HL-60 (cell line): ENCODE data around the gene ZNF511.

Experiments
- DNase-seq, 2 experiments: peaks; one replicate each; pipeline ENCODE4 v3.0.0-alpha.2; 2010 to 2020; ENCODE audit warnings: low read depth in 1 of 2, low spot score in 1 of 2
- H3K27ac ChIP-seq: fragments of 250-450 bp; sonication (Bioruptor Pico); replicated peaks from 2 replicates; pipeline ENCODE4 v1.5.1; 2020; ENCODE audit warnings: mild to moderate bottlenecking, moderate library complexity
- H3K27me3 ChIP-seq: fragments of 250-450 bp; sonication (Bioruptor Pico); 2 replicates; pipeline ENCODE4 v1.5.1; 2021; ENCODE audit warnings: mild to moderate bottlenecking, moderate library complexity; ENCODE audit not compliant: insufficient read depth, poor library complexity, severe bottlenecking
- H3K4me3 ChIP-seq: replicated peaks from 2 replicates; pipeline ENCODE4 v1.5.1; 2011; ENCODE audit warnings: mild to moderate bottlenecking, control low read depth, low read length; ENCODE audit not compliant: insufficient read depth
- GABPA ChIP-seq: IDR thresholded peaks from 2 replicates; pipeline ENCODE4 v1.6.1; 2012; ENCODE audit warnings: low read depth
- POLR2AphosphoS5 ChIP-seq: IDR thresholded peaks from 2 replicates; pipeline ENCODE4 v1.6.1; 2012; ENCODE audit warnings: low read depth
- SPI1 ChIP-seq: IDR thresholded peaks from 2 replicates; pipeline ENCODE4 v1.6.1; 2012; ENCODE audit warnings: low read depth, mild to moderate bottlenecking, borderline replicate concordance
- TF ChIP-seq, protein P1 (sequence below): IDR thresholded peaks from one replicate; pipeline ENCODE4 v1.5.1; 2011; ENCODE audit warnings: low read length, control low read depth, inconsistent platforms; ENCODE audit not compliant: insufficient read depth
- TF ChIP-seq, protein P2 (sequence below): IDR thresholded peaks from 2 replicates; pipeline ENCODE4 v1.6.1; 2012; ENCODE audit warnings: low read depth; ENCODE audit not compliant: insufficient replicate concordance

Gene ZNF511

GRCh38 chr10:133361773-133362441 lies 53.2 kb downstream of the ZNF511 start:
- TF ChIP-seq POLR2AphosphoS5 (no peak), SPI1 (no peak), GABPA (no peak)
- TF ChIP-seq, protein P1, sequence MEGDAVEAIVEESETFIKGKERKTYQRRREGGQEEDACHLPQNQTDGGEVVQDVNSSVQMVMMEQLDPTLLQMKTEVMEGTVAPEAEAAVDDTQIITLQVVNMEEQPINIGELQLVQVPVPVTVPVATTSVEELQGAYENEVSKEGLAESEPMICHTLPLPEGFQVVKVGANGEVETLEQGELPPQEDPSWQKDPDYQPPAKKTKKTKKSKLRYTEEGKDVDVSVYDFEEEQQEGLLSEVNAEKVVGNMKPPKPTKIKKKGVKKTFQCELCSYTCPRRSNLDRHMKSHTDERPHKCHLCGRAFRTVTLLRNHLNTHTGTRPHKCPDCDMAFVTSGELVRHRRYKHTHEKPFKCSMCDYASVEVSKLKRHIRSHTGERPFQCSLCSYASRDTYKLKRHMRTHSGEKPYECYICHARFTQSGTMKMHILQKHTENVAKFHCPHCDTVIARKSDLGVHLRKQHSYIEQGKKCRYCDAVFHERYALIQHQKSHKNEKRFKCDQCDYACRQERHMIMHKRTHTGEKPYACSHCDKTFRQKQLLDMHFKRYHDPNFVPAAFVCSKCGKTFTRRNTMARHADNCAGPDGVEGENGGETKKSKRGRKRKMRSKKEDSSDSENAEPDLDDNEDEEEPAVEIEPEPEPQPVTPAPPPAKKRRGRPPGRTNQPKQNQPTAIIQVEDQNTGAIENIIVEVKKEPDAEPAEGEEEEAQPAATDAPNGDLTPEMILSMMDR: no peak
- TF ChIP-seq, protein P2, sequence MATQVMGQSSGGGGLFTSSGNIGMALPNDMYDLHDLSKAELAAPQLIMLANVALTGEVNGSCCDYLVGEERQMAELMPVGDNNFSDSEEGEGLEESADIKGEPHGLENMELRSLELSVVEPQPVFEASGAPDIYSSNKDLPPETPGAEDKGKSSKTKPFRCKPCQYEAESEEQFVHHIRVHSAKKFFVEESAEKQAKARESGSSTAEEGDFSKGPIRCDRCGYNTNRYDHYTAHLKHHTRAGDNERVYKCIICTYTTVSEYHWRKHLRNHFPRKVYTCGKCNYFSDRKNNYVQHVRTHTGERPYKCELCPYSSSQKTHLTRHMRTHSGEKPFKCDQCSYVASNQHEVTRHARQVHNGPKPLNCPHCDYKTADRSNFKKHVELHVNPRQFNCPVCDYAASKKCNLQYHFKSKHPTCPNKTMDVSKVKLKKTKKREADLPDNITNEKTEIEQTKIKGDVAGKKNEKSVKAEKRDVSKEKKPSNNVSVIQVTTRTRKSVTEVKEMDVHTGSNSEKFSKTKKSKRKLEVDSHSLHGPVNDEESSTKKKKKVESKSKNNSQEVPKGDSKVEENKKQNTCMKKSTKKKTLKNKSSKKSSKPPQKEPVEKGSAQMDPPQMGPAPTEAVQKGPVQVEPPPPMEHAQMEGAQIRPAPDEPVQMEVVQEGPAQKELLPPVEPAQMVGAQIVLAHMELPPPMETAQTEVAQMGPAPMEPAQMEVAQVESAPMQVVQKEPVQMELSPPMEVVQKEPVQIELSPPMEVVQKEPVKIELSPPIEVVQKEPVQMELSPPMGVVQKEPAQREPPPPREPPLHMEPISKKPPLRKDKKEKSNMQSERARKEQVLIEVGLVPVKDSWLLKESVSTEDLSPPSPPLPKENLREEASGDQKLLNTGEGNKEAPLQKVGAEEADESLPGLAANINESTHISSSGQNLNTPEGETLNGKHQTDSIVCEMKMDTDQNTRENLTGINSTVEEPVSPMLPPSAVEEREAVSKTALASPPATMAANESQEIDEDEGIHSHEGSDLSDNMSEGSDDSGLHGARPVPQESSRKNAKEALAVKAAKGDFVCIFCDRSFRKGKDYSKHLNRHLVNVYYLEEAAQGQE: no peak
- no peak for DNase-seq
- no peak overlapping the region for H3K27ac ChIP-seq

More at GRCh38 chr10:133361773-133362441, 53.2 kb downstream of the ZNF511 start:
- Histone ChIP-seq H3K27me3 (no peaks in the 10 kb centered on the region), H3K4me3 (no peak overlapping the region)
